Choroid plexus epithelial cell (primary cell): ENCODE data around the gene APBA2.

Experiments used
- DNase-seq: peaks from one replicate; pipeline ENCODE4 v3.0.0-alpha.2; 2010; ENCODE audit warnings: low read depth
- H3K4me3 ChIP-seq: 2 replicates; pipeline ENCODE4 v1.5.1; 2011; ENCODE audit warnings: low read depth, mild to moderate bottlenecking, control low read depth, low read length, moderate library complexity
- TF ChIP-seq, protein P1 (sequence below): conservative IDR thresholded peaks from 2 replicates; pipeline ENCODE4 v1.5.1; 2011; ENCODE audit warnings: low read depth, mild to moderate bottlenecking, control low read depth, inconsistent platforms, low read length, moderate library complexity

Gene APBA2

DNA sequence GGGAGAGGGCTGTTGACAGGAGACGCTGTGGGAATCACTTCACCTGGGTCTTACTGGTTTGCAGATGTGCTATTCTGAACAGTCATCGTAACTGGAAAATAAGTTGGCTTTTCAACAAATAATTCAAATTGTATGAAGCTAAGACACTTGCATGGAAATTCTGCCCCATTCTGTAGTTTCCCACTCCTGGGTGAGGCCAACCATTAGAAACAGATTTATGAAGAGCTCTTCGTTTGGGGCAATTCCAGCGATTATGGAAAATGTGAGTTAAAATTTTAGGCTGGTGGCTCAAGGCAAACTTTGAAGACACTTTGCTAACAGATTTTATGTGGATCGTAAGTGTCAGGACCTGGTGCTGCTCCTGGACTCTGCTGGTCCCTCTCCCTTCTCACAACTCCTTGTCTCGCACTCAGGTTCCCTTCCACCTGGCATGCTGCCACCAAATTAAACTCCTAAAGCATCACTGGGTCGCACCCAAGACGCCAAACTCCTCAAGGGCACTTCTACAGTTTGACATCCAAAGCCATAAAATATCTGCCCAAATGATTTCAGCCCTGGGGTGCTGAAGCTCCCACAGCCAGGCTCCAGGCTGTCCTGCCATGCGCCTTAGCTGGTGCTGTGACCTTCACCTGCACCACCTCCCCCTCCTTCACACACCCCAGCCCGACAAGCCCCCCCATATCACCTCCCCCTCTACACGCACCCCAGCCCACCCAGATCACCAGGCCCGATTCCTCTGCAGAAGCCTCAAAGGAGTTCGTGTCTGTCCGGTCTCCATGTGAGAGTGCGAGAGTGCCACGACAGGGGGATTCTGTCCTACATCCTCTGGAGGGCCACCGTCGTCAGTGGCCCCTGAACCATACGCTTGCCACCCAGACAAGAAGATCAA, 245.4 kb downstream of the APBA2 start:
- TF ChIP-seq, protein P1, sequence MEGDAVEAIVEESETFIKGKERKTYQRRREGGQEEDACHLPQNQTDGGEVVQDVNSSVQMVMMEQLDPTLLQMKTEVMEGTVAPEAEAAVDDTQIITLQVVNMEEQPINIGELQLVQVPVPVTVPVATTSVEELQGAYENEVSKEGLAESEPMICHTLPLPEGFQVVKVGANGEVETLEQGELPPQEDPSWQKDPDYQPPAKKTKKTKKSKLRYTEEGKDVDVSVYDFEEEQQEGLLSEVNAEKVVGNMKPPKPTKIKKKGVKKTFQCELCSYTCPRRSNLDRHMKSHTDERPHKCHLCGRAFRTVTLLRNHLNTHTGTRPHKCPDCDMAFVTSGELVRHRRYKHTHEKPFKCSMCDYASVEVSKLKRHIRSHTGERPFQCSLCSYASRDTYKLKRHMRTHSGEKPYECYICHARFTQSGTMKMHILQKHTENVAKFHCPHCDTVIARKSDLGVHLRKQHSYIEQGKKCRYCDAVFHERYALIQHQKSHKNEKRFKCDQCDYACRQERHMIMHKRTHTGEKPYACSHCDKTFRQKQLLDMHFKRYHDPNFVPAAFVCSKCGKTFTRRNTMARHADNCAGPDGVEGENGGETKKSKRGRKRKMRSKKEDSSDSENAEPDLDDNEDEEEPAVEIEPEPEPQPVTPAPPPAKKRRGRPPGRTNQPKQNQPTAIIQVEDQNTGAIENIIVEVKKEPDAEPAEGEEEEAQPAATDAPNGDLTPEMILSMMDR = no peak
- H3K4me3 ChIP-seq = no peak overlapping the region
- no peak for DNase-seq

DNA sequence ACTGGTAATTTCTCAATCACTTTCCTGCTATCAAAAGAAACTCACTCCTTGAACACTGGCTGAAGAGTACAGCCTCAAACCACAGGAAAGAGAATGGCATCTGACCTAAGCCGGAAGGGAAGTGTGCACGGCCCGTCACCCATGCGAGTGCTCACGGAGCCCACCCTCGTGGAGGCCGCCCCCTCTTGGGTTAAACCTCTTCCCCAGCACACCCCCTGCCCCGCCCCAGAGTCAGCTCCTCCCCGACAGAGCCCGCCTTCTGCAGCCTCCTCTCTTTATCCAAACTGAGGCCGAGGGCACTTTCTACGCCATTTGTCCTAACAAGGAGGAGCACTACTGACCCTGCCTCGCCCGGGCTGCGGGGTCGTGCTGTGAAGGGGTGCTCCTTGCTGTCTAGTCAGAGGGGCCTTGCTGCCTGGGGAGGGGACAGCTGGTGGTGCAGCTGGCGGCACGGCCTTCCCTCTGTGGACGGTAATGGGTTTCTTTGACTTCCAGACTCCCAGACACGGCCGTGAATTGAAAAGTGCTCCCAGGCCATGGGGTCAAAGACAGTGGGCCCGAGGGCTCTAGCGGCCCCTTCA, 246.2 kb downstream of the APBA2 start:
- no peak for DNase-seq
- TF ChIP-seq, protein P1 = no peak
- H3K4me3 ChIP-seq = no peak overlapping the region

DNA sequence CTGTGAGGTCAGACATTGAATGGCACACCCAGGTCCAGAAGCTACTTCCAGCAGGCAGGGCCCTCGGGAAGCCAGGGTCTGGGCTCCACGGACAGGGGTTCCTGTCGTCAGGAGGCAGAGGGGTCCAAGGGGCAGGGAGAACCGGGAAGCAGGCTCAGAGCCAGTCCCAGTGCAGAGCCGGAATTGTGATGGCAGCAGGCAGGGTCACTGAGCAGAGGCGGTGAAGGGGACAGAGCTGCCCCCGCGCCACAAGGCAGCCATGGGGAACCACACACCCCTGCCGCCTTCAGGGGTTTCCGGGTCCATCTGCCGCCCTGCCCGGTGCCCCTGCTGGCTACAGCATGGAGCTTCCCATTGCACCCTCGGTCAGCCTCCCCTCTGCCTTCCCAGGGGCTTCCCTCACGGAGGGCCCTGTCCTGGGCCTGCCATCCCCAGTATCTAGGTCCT, 247.0 kb downstream of the APBA2 start:
- DNase-seq = no peak
- no peak overlapping the region for H3K4me3 ChIP-seq
- TF ChIP-seq, protein P1 = no peak

DNA sequence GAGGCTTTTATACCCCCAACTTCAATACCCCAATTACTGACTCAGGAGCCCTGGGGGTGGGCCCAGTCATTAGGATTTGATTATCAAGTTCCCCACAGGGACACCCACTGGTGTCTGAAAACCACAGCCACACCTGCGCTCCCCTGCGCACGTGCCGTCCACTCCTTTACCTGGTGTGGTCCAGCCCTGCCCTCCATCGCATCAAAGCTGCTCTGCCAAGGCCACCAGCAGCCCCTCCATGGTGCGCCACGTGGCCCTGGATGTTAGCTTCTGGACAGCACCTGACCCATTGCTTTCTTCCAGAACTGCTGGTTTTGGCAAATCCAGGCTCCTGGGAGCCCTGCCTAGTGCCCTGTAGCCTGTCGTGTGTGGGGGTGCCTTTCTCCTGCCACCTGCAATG, 247.5 kb downstream of the APBA2 start:
- TF ChIP-seq, protein P1 = no peak
- DNase-seq = no peak
- no peak overlapping the region for H3K4me3 ChIP-seq

DNA sequence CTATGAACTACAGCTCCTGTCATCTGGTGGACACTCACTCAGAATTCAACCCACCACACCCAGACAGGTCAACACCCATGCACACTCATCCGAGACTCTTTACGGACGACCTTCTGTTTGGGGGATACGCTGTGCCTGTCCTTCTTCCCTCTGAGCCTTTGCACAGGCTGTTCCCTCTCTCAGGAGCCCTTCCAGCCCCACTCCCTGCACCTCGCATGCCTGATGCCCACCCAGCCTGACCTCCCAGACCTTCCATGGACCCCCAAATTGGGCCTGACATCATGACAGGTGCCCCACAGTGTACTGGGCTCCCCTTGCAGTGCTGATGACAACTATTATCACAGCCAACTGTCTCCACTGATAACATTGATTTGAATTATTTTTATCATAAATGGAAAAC, 248.0 kb downstream of the APBA2 start:
- TF ChIP-seq, protein P1 = no peak
- DNase-seq = no peak
- H3K4me3 ChIP-seq = no peak overlapping the region

DNA sequence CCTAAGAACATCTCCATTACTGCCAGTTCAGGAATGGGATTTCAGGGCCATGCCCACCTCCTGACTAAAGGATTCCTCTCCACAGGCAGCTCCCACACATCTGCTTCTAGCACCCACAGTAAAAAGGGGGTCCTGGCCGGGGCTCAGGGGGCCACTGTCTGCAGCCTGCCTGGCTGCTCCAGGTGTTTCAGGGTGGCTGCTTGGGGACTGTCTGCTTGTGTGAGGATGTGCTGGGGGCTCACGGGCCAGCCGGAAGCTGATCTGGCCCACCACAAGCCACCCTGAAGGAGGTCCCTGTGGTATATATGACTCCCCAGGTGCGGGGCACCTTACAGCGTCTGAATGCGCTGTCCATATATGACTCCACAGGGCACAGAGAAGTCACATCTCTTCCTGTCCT, 248.5 kb downstream of the APBA2 start:
- TF ChIP-seq, protein P1 = no peak
- no peak overlapping the region for H3K4me3 ChIP-seq
- no peak for DNase-seq
